ENCODE results near the gene ATP5ME.
"Not testable (repeated sequence)": the region's sequence is repeated elsewhere in the genome, so short reads cannot be mapped to it uniquely, and the experiment has no call there.

The ATP5ME gene

DNA sequence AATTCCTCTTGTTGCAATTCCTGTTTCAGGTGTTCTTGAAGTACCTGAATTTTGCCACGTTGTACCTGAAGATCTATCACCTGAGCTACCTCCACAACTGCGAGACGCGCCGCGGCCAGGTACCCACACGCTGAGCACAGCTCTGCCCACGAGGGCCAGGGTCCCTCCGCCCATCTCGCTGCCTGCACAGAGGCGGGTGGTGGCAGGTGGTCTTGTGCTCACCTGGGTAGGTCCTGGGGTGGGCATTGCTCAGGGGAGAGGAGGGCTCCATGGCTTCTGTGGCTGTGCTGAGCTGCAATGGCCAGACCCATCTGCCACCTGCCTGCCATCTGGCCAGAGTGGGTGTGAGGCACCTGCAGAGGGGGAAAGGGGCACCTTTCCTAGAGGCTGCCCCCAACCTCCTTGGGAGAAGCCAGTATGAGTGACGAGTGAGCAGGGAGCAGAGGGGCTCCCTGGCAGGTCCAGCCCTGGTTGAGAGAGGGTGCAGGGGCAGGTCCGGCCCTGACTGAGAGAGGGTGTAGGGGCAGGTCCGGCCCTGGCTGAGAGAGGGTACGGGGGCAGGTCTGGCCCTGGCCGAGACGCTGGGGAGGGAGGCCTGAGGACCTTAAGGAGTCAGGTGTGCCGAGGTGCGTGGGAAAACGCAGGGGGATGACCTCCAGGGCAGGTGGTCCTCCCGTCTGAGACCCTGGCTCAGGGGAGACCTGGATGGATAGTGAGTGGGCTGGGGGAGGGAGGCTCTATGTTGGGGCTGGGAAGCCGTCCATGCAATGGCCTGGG is 38.0 kb downstream of the ATP5ME start:
- DNase-seq = no peak

GRCh38 chr4:635066-635835 is 38.8 kb downstream of the ATP5ME start:
- not testable (repeated sequence) for DNase-seq

GRCh38 chr4:634599-634985 is 39.5 kb downstream of the ATP5ME start:
- DNase-seq = no peak

DNA sequence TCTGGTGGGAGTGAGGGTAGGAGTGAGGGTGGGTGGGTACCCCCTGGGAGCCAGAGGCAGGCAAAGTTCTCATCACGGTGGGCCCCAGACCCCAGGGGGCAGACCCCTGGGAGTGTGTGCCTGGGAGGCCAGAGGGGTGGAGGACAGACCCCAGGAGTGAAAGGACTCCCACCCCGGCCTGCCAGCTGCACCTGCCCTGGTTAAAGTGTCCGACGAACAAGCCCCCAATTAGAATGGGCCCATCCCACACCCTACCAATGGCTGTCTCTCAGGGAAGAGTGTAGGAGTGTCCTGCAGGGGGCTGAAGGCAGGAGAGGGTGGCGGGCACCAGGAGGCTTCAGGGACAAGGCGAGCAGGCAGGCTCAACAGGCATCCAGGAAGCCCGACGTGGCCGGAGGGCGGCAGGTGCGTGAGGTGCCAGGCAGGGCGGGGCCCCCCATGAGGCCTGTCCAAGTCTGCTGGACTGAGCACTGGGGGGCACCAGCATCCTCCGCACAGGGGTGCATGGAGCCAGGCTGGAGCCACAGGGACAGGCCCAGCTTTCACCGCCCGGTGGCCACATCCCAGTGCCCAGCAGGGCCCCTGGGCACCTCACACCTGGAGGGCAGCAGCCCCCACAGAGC is 40.0 kb downstream of the ATP5ME start:
- DNase-seq = no peak

DNA sequence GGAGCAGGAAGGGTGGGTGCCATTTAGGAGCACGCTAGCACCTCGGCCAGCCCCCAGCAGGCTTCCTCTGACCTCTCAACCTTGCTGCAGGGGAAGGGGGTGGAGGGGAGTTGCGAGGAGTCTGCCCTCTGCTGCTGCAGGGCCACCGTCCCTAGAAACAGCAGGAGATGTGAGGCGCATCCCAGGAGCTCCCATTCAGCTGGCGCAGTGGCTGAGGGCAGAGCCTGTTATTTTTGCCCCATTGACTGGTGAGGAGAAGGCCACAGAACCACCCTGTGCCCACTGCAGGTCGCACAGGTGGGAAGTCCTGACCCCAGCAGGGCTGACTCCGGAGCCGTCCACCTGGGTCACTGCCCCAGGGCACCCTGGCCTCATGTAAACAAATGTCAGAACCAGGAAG is 40.7 kb downstream of the ATP5ME start:
- DNase-seq = no peak

DNA sequence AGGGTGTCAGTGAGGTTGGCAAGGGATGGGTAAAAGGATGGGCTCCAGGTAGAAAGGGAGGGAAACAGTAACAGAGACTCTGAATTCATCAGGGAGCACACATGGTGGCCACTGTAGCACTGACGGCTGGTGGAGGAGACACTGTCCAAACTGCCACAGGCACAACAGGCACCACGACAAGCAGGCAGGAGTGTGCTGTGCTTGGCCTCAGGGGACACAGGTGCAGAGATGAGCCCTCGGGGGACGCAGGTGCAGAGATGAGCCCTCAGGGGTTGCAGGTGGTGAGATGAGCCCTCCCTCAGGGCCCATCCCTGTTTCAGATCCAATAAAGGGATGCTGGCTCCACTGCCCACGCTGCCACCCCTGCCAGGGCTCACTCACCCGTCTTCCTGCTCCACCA is 41.1 kb downstream of the ATP5ME start:
- DNase-seq = no peak

DNA sequence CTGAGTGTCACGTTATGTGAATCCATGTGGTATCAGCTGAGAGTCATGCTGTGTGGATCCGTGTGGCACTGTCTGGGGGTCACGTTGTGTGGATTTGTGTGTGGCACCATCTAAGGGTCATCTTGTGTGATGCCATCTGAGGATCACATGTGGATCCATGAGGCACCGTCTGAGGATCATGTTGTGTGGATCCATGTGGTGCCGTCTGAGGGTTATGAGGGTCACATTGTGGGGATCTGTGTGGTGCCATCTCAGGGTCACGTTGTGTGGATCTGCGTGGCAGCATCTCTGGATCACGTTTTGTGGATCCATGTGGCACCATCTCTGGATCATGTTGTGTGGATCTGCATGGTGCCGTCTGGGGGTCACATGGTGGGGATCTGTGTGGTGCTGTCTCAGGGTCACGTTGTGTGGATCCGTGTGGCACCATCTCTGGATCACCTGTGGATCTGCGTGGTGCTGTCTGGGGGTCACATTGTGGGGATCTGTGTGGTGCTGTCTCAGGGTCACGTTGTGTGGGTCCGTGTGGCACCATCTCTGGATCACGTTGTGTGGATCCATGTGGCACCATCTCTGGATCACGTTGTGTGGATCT is 41.8 kb downstream of the ATP5ME start:
- no peak for DNase-seq

- no peak for DNase-seq
Measured at GRCh38 chr4:630656-631055, 43.4 kb downstream of the ATP5ME start.

GRCh38 chr4:629915-630641 is 44.0 kb downstream of the ATP5ME start:
- DNase-seq = no peak

DNA sequence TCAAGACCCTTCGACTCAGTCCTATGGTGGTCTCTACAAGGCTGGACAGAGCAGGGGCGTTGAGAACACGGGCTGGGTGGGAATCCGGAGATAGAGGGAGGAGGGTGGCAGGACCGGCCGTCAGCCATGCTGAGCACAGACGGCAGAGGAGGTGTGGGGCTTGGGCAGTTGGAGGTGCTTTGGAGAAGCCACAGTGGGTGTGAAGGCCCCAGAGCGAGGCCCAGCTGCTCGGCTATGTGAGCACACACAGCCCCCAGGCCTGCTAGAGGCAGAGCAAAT is 44.5 kb downstream of the ATP5ME start:
- no peak for DNase-seq

- no peak for DNase-seq
Measured at GRCh38 chr4:628821-629635, 45.0 kb downstream of the ATP5ME start.

GRCh38 chr4:628311-628741 is 45.8 kb downstream of the ATP5ME start:
- no peak for DNase-seq

DNA sequence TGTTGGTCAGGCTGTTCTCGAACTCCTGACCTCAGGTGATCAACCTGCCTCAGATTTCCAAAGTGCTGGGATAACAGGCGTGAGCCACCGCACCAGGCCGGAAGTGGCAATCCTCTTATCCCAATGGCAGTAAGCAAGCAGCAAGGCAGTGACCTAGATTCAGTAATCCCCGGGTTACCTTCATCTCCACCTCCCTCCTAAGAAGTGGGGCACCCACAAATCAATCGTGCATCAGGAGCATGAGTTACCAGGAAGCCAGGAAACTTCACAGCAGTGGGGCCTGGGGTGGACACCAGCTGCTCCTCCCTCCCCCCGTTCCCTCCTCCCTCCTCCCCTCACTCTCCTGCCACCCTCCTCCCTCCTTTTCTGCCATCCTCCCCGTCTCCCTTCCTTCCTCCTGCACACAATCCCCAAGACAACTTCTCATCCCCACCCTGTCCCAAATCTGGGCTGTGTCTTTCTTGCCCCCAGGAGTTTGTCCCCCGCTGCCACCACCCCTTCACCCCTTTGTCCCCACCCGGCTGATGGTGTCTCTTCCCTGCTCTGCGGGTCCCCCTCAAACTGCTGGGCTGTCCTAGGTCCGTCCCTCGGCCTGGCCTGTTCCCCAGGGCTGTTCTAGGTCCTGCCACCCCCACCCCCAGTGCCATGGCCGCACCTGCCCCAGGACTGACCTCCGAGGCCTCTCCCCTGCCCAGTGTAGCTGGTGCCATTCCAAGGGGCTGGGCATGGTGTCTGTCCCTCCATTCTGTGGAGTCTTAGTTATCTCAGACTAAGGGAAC is 46.5 kb downstream of the ATP5ME start:
- no peak for DNase-seq

DNA sequence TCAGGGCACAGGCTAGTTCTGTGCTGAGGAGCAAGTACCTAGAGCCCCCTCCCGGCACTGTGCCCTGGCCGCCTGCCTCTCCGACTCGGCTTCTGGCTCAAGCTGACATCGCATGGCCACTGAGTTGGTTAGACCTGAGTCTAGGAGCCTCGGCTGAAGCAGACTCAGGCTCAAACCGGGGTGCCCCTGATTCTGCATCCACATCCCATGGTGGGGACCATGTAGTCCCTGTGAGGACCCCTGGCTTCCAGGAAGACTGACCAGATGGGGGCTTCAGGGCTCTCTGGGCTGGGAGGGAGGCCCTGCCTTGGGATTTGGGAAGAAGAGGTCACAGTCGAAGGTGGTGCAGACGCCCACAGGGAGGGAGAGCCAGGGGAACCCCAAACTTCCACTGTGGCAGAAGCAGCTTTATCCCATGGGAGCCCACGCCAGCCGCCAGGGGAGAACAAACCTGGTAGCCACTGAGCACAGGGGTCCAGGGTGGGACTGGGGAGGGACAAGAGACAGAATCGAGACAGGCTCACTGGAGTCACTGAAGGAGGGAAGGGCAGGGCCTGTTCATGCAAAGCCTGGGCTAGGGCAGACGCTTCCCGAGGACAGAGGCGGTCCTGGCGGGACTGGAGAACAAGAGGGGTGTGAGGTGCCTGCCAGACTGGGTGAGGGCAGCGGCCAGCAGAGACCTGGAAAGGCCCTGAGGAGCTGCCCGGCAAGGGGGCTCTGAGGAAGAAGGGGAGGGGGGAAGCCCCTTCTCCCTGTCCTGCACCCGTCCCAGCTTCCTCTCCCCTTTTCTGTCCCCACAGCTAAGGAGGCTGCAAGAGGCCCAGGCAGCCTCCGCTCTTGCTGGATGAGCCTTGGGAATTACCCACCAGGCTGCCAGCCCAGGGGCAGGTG is 47.6 kb downstream of the ATP5ME start:
- DNase-seq = no peak

- no peak for DNase-seq
Measured at GRCh38 chr4:625631-626161, 48.4 kb downstream of the ATP5ME start.

DNA sequence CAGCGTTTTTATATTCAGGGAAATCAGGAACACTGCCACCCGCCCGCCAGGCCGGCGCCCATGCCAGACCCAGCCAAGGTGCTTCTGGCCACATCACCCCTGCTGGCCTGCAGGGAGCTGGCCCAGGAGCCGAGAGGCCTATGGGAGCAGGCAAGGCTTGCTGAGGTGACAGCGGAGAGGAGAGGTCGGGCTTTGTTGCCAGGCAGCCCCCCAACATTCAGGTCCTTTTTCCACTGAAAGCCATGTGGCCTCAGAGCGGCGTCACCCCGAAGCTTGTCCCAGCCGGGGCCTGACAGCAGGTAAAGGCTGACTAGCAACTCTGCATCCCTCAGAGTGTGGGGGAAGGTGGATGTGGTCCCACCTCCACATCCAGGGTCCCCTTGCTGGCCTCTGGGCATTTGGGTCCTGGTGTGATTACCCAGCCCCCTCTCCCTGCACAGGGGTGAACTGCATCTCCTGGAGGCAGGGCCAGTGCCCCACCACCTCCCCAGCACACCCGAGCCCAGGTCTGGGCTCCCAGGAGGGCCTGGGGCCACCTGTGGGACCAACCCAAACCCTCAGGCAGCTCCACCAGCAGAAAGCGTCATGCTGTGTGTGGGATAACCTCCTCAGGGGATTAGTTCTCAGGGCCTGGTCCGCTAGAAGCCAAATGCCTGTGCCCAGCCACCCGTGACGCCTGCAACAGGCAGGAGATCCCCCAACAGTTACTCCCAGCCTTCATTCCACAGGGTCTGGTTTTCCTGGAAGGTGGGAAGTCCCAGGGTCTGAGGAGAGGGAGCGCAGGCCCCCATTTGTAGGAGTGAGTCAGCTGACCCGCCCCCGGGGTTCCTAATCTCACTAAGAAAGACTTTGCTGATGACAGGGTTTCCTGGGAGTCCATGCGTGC is 49.1 kb downstream of the ATP5ME start, which contains the start of gene PDE6B:
PDE6B (plus strand) TSS at position 869 of the 886 bp plus-strand sequence. CDS start 54 bp downstream, outside the sequence.
- DNase-seq = no peak

DNA sequence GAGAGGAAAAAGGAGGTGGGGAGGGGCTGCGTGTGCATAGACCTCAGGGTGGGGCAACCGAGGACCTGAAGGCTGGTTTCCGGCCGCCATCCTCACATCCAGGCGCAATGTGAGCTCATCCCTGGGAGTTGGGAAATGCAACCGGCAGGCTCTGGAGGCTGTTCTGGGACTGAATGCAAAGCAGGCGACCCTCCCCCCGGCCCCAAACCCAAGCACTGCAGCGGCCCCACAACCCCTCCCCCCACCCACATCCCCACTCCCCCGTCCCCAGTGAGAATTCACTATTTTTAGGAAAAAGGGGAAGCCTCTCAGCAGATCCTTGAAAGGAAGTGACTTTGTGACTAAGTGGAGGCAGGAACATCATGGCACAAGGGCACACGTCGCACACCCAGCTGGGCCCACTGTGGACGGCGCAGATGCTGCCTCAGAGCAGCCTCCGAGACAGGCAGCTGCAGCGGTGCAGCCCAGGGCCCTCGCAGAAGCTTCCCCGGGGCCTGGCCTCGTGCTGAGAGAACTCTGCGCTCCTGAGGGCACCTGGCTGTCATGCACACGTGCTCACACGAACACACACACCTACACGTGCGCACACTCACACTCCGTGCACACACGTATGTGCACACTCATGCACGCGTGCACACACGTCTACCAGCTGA is 50.0 kb downstream of the ATP5ME start:
- DNase-seq = peak in 1 of 56 donors; percentile 33

Measured in nucleus accumbens (tissue), 56 donors.